Loucy (cell line): ENCODE measurements around the gene MRPL53.

Source experiments
- H2AFZ ChIP-seq: fragments of 200-600 bp; sonication (generic); 2 replicates; pipeline ENCODE4 v1.6.0; 2016; ENCODE audit warnings: antibody characterized with exemption, mild to moderate bottlenecking, low read length, moderate library complexity
- H3F3A ChIP-seq: fragments of 200-600 bp; 2 replicates; pipeline ENCODE4 v1.6.0; 2016; ENCODE audit warnings: antibody characterized with exemption, low read depth, mild to moderate bottlenecking
- H3K27me3 ChIP-seq: fragments of 200-600 bp; sonication (generic); 2 replicates; pipeline ENCODE4 v1.6.1; 2014; ENCODE audit warnings: low read length, mild to moderate bottlenecking; ENCODE audit not compliant: insufficient read depth, poor library complexity, severe bottlenecking
- H3K36me3 ChIP-seq: fragments of 200-600 bp; sonication (generic); 2 replicates; pipeline ENCODE4 v1.6.1; 2016; ENCODE audit warnings: low read length; ENCODE audit not compliant: insufficient read depth
- H3K4me1 ChIP-seq: fragments of 200-600 bp; sonication (generic); 2 replicates; pipeline ENCODE4 v1.5.1; 2014; ENCODE audit warnings: low read length, mild to moderate bottlenecking; ENCODE audit not compliant: insufficient read depth, poor library complexity, severe bottlenecking
- H3K4me2 ChIP-seq: fragments of 200-600 bp; sonication (generic); 2 replicates; pipeline ENCODE4 v1.6.0; 2014; ENCODE audit warnings: antibody characterized with exemption, low read length, low read depth, mild to moderate bottlenecking; ENCODE audit not compliant: poor library complexity, severe bottlenecking
- H3K4me3 ChIP-seq: fragments of 200-600 bp; sonication (generic); 2 replicates; pipeline ENCODE4 v1.5.1; 2014; ENCODE audit warnings: low read length, mild to moderate bottlenecking, mixed read lengths; ENCODE audit not compliant: poor library complexity, severe bottlenecking
- H3K79me2 ChIP-seq: fragments of 200-600 bp; sonication (generic); 2 replicates; pipeline ENCODE4 v1.6.1; 2014; ENCODE audit warnings: low read length; ENCODE audit not compliant: insufficient read depth
- H3K9ac ChIP-seq: fragments of 200-600 bp; sonication (generic); 2 replicates; pipeline ENCODE4 v1.6.0; 2014; ENCODE audit warnings: mild to moderate bottlenecking, low read depth, low read length, moderate library complexity; ENCODE audit not compliant: poor library complexity, severe bottlenecking
- H3K9me2 ChIP-seq: fragments of 200-600 bp; sonication (generic); replicated peaks from 2 replicates; pipeline ENCODE4 v1.6.1; 2016; ENCODE audit warnings: low read depth, low read length, mixed read lengths
- H3K9me3 ChIP-seq: fragments of 200-600 bp; sonication (generic); 2 replicates; pipeline ENCODE4 v1.6.1; 2014; ENCODE audit warnings: mild to moderate bottlenecking, antibody characterized with exemption, low read length, low read depth; ENCODE audit not compliant: insufficient read depth
- H4K20me1 ChIP-seq: fragments of 200-600 bp; sonication (generic); 2 replicates; pipeline ENCODE4 v1.6.0; 2014; ENCODE audit warnings: antibody characterized with exemption, low read length, mild to moderate bottlenecking; ENCODE audit not compliant: insufficient read depth, poor library complexity, severe bottlenecking
- CTCF ChIP-seq: fragments of 200-600 bp; sonication (generic); conservative IDR thresholded peaks from 2 replicates; pipeline ENCODE4 v1.5.1; 2014; ENCODE audit warnings: mild to moderate bottlenecking, antibody characterized with exemption, low read length
- EZH2phosphoT487 ChIP-seq: fragments of 200-600 bp; IDR thresholded peaks from 2 replicates; pipeline ENCODE4 v1.6.1; 2018; ENCODE audit warnings: antibody characterized with exemption, mild to moderate bottlenecking, moderate library complexity, borderline replicate concordance

Gene MRPL53

GRCh38 chr2:74436848-74437695 is 35.4 kb downstream of the MRPL53 start:
- Histone ChIP-seq H3K9ac (peak overlapping the region; percentile 14), H3K4me2 (peak overlapping the region; percentile 99), H2AFZ (no peak overlapping the region), H3K36me3 (no peaks in the 10 kb centered on the region), H4K20me1 (peaks cover 2% of the 10 kb centered on the region), H3K9me2 (no peaks in the 10 kb centered on the region), H3K4me1 (peaks cover 39% of the 10 kb centered on the region), H3K79me2 (peaks cover 24% of the 10 kb centered on the region; the same call in 1 of the 2 replicates), H3K9me3 (no peaks in the 10 kb centered on the region), H3K27me3 (no peaks in the 10 kb centered on the region), H3F3A (no peaks in the 10 kb centered on the region), H3K4me3 (peak overlapping the region; percentile 80)
- TF ChIP-seq CTCF (no peak), EZH2phosphoT487 (no peak)

DNA sequence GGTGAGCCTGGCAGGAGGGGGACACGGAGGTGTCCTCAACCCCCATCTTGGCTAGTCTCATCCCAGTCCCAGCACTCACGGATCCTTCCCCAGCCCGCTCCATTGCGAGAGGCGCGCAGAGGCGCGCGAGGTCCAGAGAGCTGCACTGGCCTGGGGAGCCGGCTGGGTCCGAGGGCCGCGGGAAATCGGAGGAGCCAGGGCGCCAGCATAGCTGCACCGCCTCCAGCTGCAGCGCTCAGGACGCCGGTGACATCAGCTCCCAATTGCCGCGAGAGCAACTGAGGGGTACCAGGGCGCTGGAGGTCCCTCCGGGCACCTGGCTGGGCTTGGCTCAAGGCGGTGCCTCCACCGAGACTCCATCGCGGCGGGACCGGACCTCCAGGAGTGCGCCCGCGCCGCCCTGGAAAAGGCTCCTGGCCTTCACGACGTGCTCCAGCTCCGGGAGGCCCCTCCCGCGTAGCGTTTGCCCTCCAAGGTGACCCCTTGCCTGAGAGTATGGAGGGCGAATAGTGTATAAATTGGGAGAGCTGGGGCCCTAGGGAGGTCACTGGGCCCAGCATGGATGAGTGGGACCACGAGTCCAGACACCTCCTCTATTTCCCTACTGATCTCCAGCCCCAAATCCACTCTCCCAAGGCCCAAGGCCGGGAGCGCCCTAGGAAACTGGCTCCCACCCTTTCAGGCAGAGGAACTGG is 36.2 kb downstream of the MRPL53 start:
- Histone ChIP-seq H3K27me3 (no peaks in the 10 kb centered on the region), H4K20me1 (peaks cover 2% of the 10 kb centered on the region), H3K9ac (no peak overlapping the region), H3K9me2 (no peaks in the 10 kb centered on the region), H3K36me3 (no peaks in the 10 kb centered on the region), H3K4me2 (peak overlapping the region; percentile 99), H3K4me1 (peaks cover 39% of the 10 kb centered on the region), H2AFZ (no peak overlapping the region), H3K4me3 (no peak overlapping the region), H3K9me3 (no peaks in the 10 kb centered on the region), H3F3A (no peaks in the 10 kb centered on the region), H3K79me2 (peaks cover 24% of the 10 kb centered on the region; the same call in 1 of the 2 replicates)
- TF ChIP-seq EZH2phosphoT487 (no peak), CTCF (no peak)

DNA sequence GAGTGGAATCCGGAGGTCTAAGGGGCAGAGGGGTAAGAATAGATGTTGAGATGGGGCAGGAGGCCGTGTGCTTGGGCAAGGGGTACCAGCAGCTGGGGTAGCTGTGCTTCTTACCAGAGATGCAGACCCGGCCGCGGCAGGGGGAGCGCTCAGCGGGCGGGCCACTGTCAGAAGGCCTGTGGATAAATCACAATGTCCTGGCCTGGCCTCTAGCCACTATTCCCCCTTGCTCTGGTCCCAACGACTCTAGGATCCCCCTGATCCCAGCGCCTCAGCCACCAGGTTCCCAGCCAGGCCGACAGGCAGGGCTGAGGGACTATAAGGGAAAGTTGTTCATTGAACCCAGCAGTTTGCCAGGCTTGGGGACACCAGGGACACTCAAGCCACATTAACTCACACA is 42.0 kb downstream of the MRPL53 start:
- H3K9me3 ChIP-seq = no peaks in the 10 kb centered on the region
- no peaks in the 10 kb centered on the region; the same call in 1 of the 2 replicates for H3K36me3 ChIP-seq
- no peaks in the 10 kb centered on the region for H3K9me2 ChIP-seq
- no peaks in the 10 kb centered on the region for H3K79me2 ChIP-seq
- no peaks in the 10 kb centered on the region for H3F3A ChIP-seq
- no peak overlapping the region for H2AFZ ChIP-seq
- TF ChIP-seq CTCF = no peak
- TF ChIP-seq EZH2phosphoT487 = no peak
- H3K4me3 ChIP-seq = no peak overlapping the region
- no peaks in the 10 kb centered on the region for H3K4me1 ChIP-seq
- H3K9ac ChIP-seq = no peak overlapping the region
- H3K4me2 ChIP-seq = no peak overlapping the region
- no peaks in the 10 kb centered on the region for H3K27me3 ChIP-seq
- H4K20me1 ChIP-seq = no peaks in the 10 kb centered on the region
